GM23338 (cell line): ENCODE measurements around the gene MRPL32. TPM values are rescaled to one million over a fixed set of nuclear protein-coding genes. Genes with fewer than 3 reads are reported as not detected.

Experiments used
- ATAC-seq: fragments of 200-7000 bp; cut with Tn5 transposase; 3 replicates; pipeline ENCODE4 v1.9.1; 2020
- DNase-seq: peaks from one replicate; pipeline ENCODE4 v3.0.0-alpha.2; 2015; ENCODE audit warnings: low spot score
- H2AFZ ChIP-seq: fragments of 200-600 bp; sonication (generic); 2 replicates; pipeline ENCODE4 v1.8.0; 2016; ENCODE audit warnings: antibody characterized with exemption, mild to moderate bottlenecking, moderate library complexity
- H3F3A ChIP-seq: fragments of 200-600 bp; sonication (generic); replicated peaks from 2 replicates; pipeline ENCODE4 v1.8.0; 2017; ENCODE audit warnings: antibody characterized with exemption, mixed run types, low read depth
- H3K27ac ChIP-seq: fragments of 200-600 bp; sonication (generic); 2 replicates; pipeline ENCODE4 v1.6.1; 2016; ENCODE audit warnings: low read depth
- H3K27me3 ChIP-seq: fragments of 200-600 bp; sonication (generic); 2 replicates; pipeline ENCODE4 v1.8.0; 2016; ENCODE audit warnings: mild to moderate bottlenecking, mixed run types, moderate library complexity; ENCODE audit not compliant: insufficient read depth
- H3K36me3 ChIP-seq: fragments of 200-600 bp; sonication (generic); 2 replicates; pipeline ENCODE4 v1.8.0; 2016; ENCODE audit warnings: mild to moderate bottlenecking; ENCODE audit not compliant: insufficient read depth
- H3K4me1 ChIP-seq: fragments of 200-600 bp; sonication (generic); 2 replicates; pipeline ENCODE4 v1.8.0; 2016; ENCODE audit warnings: mild to moderate bottlenecking, moderate library complexity; ENCODE audit not compliant: insufficient read depth
- H3K4me2 ChIP-seq: fragments of 200-600 bp; sonication (generic); 2 replicates; pipeline ENCODE4 v1.7.1; 2017; ENCODE audit warnings: mixed run types
- H3K4me3 ChIP-seq: fragments of 200-600 bp; sonication (generic); 2 replicates; pipeline ENCODE4 v1.6.1; 2016; ENCODE audit warnings: mixed run types
- H3K79me2 ChIP-seq: fragments of 200-600 bp; sonication (generic); replicated peaks from 2 replicates; pipeline ENCODE4 v1.8.0; 2017; ENCODE audit warnings: mild to moderate bottlenecking; ENCODE audit not compliant: insufficient read depth
- H3K9me2 ChIP-seq: fragments of 200-600 bp; sonication (generic); 2 replicates; pipeline ENCODE4 v1.8.0; 2017; ENCODE audit not compliant: insufficient read depth
- H4K20me1 ChIP-seq: fragments of 200-600 bp; sonication (generic); replicated peaks from 2 replicates; pipeline ENCODE4 v1.8.0; 2017; ENCODE audit warnings: mild to moderate bottlenecking; ENCODE audit not compliant: insufficient read depth
- H3K27ac Mint-ChIP-seq: 2 replicates; pipeline ENCODE4 v1.8.0; 2020; ENCODE audit warnings: inconsistent platforms, mild to moderate bottlenecking, moderate library complexity, mixed read lengths
- H3K27me3 Mint-ChIP-seq: 3 replicates; pipeline ENCODE4 v1.8.0; 2022; ENCODE audit warnings: low read depth, mild to moderate bottlenecking, moderate library complexity, mixed read lengths, inconsistent platforms; ENCODE audit not compliant: insufficient read depth, poor library complexity
- H3K36me3 Mint-ChIP-seq: 3 replicates; pipeline ENCODE4 v1.8.0; 2021; ENCODE audit warnings: low read depth, mild to moderate bottlenecking, inconsistent platforms, moderate library complexity, mixed read lengths
- H3K4me1 Mint-ChIP-seq: 3 replicates; pipeline ENCODE4 v1.8.0; 2020; ENCODE audit warnings: mild to moderate bottlenecking, inconsistent platforms, mixed read lengths
- H3K4me3 Mint-ChIP-seq: 3 replicates; pipeline ENCODE4 v1.8.0; 2021; ENCODE audit warnings: moderate library complexity, mild to moderate bottlenecking, inconsistent platforms, mixed read lengths
- H3K9me3 Mint-ChIP-seq: 3 replicates; pipeline ENCODE4 v1.8.0; 2020; ENCODE audit warnings: moderate library complexity, mild to moderate bottlenecking, inconsistent platforms, mixed read lengths
- CREB1 ChIP-seq: fragments of 250-450 bp; sonication (Bioruptor Pico); IDR thresholded peaks from 2 replicates; pipeline ENCODE4 v1.5.0; 2020; ENCODE audit warnings: low read depth, mild to moderate bottlenecking, moderate library complexity
- CTCF ChIP-seq, 2 experiments: fragments of 200-600 bp in 1 of 2; sonication (generic) in 1 of 2; conservative IDR thresholded peaks; 2 replicates each; pipeline versions ENCODE4 v1.5.1 to v1.6.1; 2016 to 2017; ENCODE audit warnings: antibody characterized with exemption in 2 of 2, low read depth in 2 of 2, mild to moderate bottlenecking in 2 of 2, moderate library complexity in 1 of 2
- ETS1 ChIP-seq: IDR thresholded peaks from 2 replicates; pipeline ENCODE4 v1.6.1; 2016; ENCODE audit warnings: antibody characterized with exemption
- EZH2 ChIP-seq: fragments of 200-600 bp; sonication (generic); IDR thresholded peaks from one replicate; pipeline ENCODE4 v1.8.0; 2017; ENCODE audit warnings: antibody characterized with exemption, mild to moderate bottlenecking, low read depth; ENCODE audit not compliant: unreplicated experiment
- EZH2phosphoT487 ChIP-seq: fragments of 200-600 bp; sonication (generic); IDR thresholded peaks from one replicate; pipeline ENCODE4 v1.8.1; 2018; ENCODE audit warnings: antibody characterized with exemption; ENCODE audit not compliant: unreplicated experiment
- JUNB ChIP-seq: IDR thresholded peaks from one replicate; pipeline ENCODE4 v1.6.1; 2016; ENCODE audit warnings: antibody characterized with exemption; ENCODE audit not compliant: unreplicated experiment
- NANOG ChIP-seq: IDR thresholded peaks from 2 replicates; pipeline ENCODE4 v1.6.1; 2016; ENCODE audit warnings: antibody characterized with exemption, borderline replicate concordance
- POLR2AphosphoS5 ChIP-seq: IDR thresholded peaks from 2 replicates; pipeline ENCODE4 v1.6.1; 2016; ENCODE audit warnings: antibody characterized with exemption, low read depth
- REST ChIP-seq: IDR thresholded peaks from one replicate; pipeline ENCODE4 v1.6.1; 2018; ENCODE audit warnings: antibody characterized with exemption; ENCODE audit not compliant: unreplicated experiment
- STAT1 ChIP-seq: IDR thresholded peaks from one replicate; pipeline ENCODE4 v1.6.1; 2016; ENCODE audit warnings: antibody characterized with exemption; ENCODE audit not compliant: unreplicated experiment
- ZNF114 ChIP-seq: fragments of 250-450 bp; sonication (Bioruptor Pico); IDR thresholded peaks from 2 replicates; pipeline ENCODE4 v1.5.0; 2020; ENCODE audit warnings: mild to moderate bottlenecking, moderate library complexity
- ZNF331 ChIP-seq: fragments of 250-450 bp; sonication (Bioruptor Pico); IDR thresholded peaks from 2 replicates; pipeline ENCODE4 v1.5.0; 2020; ENCODE audit warnings: low read depth, mild to moderate bottlenecking, moderate library complexity
- ZNF462 ChIP-seq: fragments of 250-450 bp; sonication (Bioruptor Pico); IDR thresholded peaks from 2 replicates; pipeline ENCODE4 v1.5.0; 2020; ENCODE audit warnings: mild to moderate bottlenecking, moderate library complexity
- polyA plus RNA-seq: library from polyadenylated mRNA; unstranded; fragments of >200 nt; fragmentation: Nextera tagmentation; extraction: Ambion mirVana; gene quantifications from 2 replicates; pipeline ENCODE4 v1.2.1, GENCODE V29; 2016
- total RNA-seq: library from RNA; depleted of rRNA; stranded (reverse); fragments of >200 nt; shearing (Covaris generic); gene quantifications from 2 replicates; pipeline ENCODE4 v1.2.3, GENCODE V29; 2014

The MRPL32 gene
- total and polyA plus RNA-seq, 2 experiments from 2014 or later: 93.4 to 303 TPM

- no peak overlapping the region for H3K27ac Mint-ChIP-seq
Measured at GRCh38 chr7:42972699-42973500, 40.7 kb downstream of the MRPL32 start.

More at GRCh38 chr7:42972699-42973500, 40.7 kb downstream of the MRPL32 start:
- Histone ChIP-seq H3K4me3 (no peak overlapping the region), H3K4me1 (no peaks in the 10 kb centered on the region), H3F3A (no peaks in the 10 kb centered on the region), H2AFZ (peak overlapping the region; percentile 2), H3K36me3 (no peaks in the 10 kb centered on the region; the same call in 1 of the 2 replicates), H4K20me1 (no peaks in the 10 kb centered on the region), H3K27me3 (no peaks in the 10 kb centered on the region), H3K9me2 (0 out of 2 replicates have a peak, but pooled peaks cover 10% of the 10 kb centered on the region), H3K4me2 (no peak overlapping the region), H3K79me2 (no peaks in the 10 kb centered on the region), H3K27ac (no peak overlapping the region)
- Mint-ChIP-seq H3K9me3 (no peaks in the 10 kb centered on the region), H3K4me3 (no peak overlapping the region), H3K36me3 (no peaks in the 10 kb centered on the region), H3K27me3 (peaks cover 5% of the 10 kb centered on the region), H3K4me1 (no peaks in the 10 kb centered on the region)
- DNase-seq (peak; percentile 6), ATAC-seq (no peak)
- TF ChIP-seq REST (no peak), JUNB (no peak), EZH2phosphoT487 (no peak), ETS1 (no peak), ZNF331 (CRISPR knock-in tag) (no peak), NANOG (no peak), ZNF462 (CRISPR knock-in tag) (no peak), CREB1 (CRISPR knock-in tag) (no peak), STAT1 (no peak), POLR2AphosphoS5 (no peak), CTCF (conservative IDR thresholded peaks at IDR 0.05; ENCODE audit: low read depth in 2 of 2) (no peak), EZH2 (no peak), ZNF114 (no peak)
